Activated T-helper 2 cell treated with anti-CD3 and anti-CD28 coated beads, Interferon-gamma antibody, Interleukin-2, Interleukin-4, amounts not matched to agents 10 μg/mL and 5 μg/mL and 100 μg/mL, durations not matched to agents 14 hours and 24 hours and 36 hours (primary cell): Measurements from ENCODE around the gene GBGT1. TPM values are rescaled to one million over a fixed set of nuclear protein-coding genes. Genes with fewer than 3 reads are reported as not detected.
A peak's percentile ranks its signal among the peaks of the same experiment; 100 is the strongest.

Experiments used
- DNase-seq: peaks from one replicate; pipeline ENCODE4 v3.0.0; 2021; ENCODE audit warnings: low spot score
- H3K27ac Mint-ChIP-seq: one replicate; pipeline ENCODE4 v1.8.0; 2021; ENCODE audit warnings: mixed read lengths
- H3K27me3 Mint-ChIP-seq: one replicate; pipeline ENCODE4 v1.8.0; 2021; ENCODE audit warnings: low read depth, mixed read lengths
- H3K36me3 Mint-ChIP-seq: one replicate; pipeline ENCODE4 v1.8.0; 2021; ENCODE audit warnings: low read depth, mixed read lengths
- H3K4me1 Mint-ChIP-seq: one replicate; pipeline ENCODE4 v1.8.0; 2021; ENCODE audit warnings: low read depth, mixed read lengths
- H3K4me3 Mint-ChIP-seq: one replicate; pipeline ENCODE4 v1.8.0; 2021; ENCODE audit warnings: low read depth, mild to moderate bottlenecking, moderate library complexity, mixed read lengths
- H3K9me3 Mint-ChIP-seq: one replicate; pipeline ENCODE4 v1.8.0; 2021; ENCODE audit warnings: mixed read lengths
- intact Hi-C: fragments of 100-400 bp; cut with micrococcal nuclease; formaldehyde crosslinking; loops from one replicate; pipeline ENCODE4 v1.15.1; 2023
- total RNA-seq: library from RNA; stranded (reverse); gene quantifications from 2 replicates; pipeline ENCODE4 v1.2.3, GENCODE V29; 2022

The GBGT1 gene
- total RNA-seq, 1 donor from 2014 or later = 6.8 TPM

GRCh38 chr9:133204335-133204992 is 40.8 kb upstream of the GBGT1 start:
- intact Hi-C loops = no loop called here
- Mint-ChIP-seq H3K4me1 (no peaks in the 10 kb centered on the region), H3K27me3 (peaks cover 5% of the 10 kb centered on the region), H3K36me3 (no peaks in the 10 kb centered on the region), H3K9me3 (no peaks in the 10 kb centered on the region), H3K27ac (no peak overlapping the region), H3K4me3 (no peak overlapping the region)
- DNase-seq = no peak

- intact Hi-C loops = no loop called here
- Mint-ChIP-seq H3K27ac (no peak overlapping the region), H3K4me1 (no peaks in the 10 kb centered on the region), H3K4me3 (no peak overlapping the region), H3K9me3 (no peaks in the 10 kb centered on the region), H3K36me3 (no peaks in the 10 kb centered on the region), H3K27me3 (peaks cover 5% of the 10 kb centered on the region)
- DNase-seq = no peak
These were observed 39.9 kb upstream of the GBGT1 start for GRCh38 chr9:133203506-133204075.

- Mint-ChIP-seq H3K27ac (no peak overlapping the region), H3K4me3 (no peak overlapping the region), H3K27me3 (peaks cover 5% of the 10 kb centered on the region), H3K36me3 (no peaks in the 10 kb centered on the region), H3K9me3 (no peaks in the 10 kb centered on the region), H3K4me1 (no peaks in the 10 kb centered on the region)
- no peak for DNase-seq
- intact Hi-C loops = no loop called here
These were observed 39.2 kb upstream of the GBGT1 start for GRCh38 chr9:133202688-133203453.

- H3K4me1 Mint-ChIP-seq = no peaks in the 10 kb centered on the region
- H3K4me3 Mint-ChIP-seq = no peak overlapping the region
- H3K9me3 Mint-ChIP-seq = no peaks in the 10 kb centered on the region
- H3K27ac Mint-ChIP-seq = no peak overlapping the region
- H3K36me3 Mint-ChIP-seq = no peaks in the 10 kb centered on the region
- no peak for DNase-seq
- H3K27me3 Mint-ChIP-seq = peaks cover 5% of the 10 kb centered on the region
- intact Hi-C loops = no loop called here
These were observed 38.4 kb upstream of the GBGT1 start for GRCh38 chr9:133202145-133202513.

- no peak overlapping the region for H3K4me3 Mint-ChIP-seq
- no peaks in the 10 kb centered on the region for H3K9me3 Mint-ChIP-seq
- intact Hi-C loops = no loop called here
- no peaks in the 10 kb centered on the region for H3K4me1 Mint-ChIP-seq
- H3K36me3 Mint-ChIP-seq = no peaks in the 10 kb centered on the region
- peaks cover 5% of the 10 kb centered on the region for H3K27me3 Mint-ChIP-seq
- no peak overlapping the region for H3K27ac Mint-ChIP-seq
- DNase-seq = no peak
These were observed 37.9 kb upstream of the GBGT1 start for GRCh38 chr9:133201424-133202144.

GRCh38 chr9:133200631-133201030 is 36.9 kb upstream of the GBGT1 start:
- H3K4me1 Mint-ChIP-seq = no peaks in the 10 kb centered on the region
- intact Hi-C loops = no loop called here
- H3K27ac Mint-ChIP-seq = no peak overlapping the region
- no peaks in the 10 kb centered on the region for H3K9me3 Mint-ChIP-seq
- H3K36me3 Mint-ChIP-seq = no peaks in the 10 kb centered on the region
- DNase-seq = no peak
- no peak overlapping the region for H3K4me3 Mint-ChIP-seq
- H3K27me3 Mint-ChIP-seq = peaks cover 5% of the 10 kb centered on the region

- H3K9me3 Mint-ChIP-seq = no peaks in the 10 kb centered on the region
- DNase-seq = peak; percentile 16
- H3K4me3 Mint-ChIP-seq = peak overlapping the region; percentile 69
- H3K27me3 Mint-ChIP-seq = peaks cover 5% of the 10 kb centered on the region
- no peaks in the 10 kb centered on the region for H3K36me3 Mint-ChIP-seq
- H3K4me1 Mint-ChIP-seq = no peaks in the 10 kb centered on the region
- no peak overlapping the region for H3K27ac Mint-ChIP-seq
- intact Hi-C loops = no loop called here
These were observed 36.1 kb upstream of the GBGT1 start for GRCh38 chr9:133199648-133200321.

GRCh38 chr9:133195029-133195428 is 31.3 kb upstream of the GBGT1 start:
- DNase-seq = no peak
- H3K27ac Mint-ChIP-seq = no peak overlapping the region
- H3K4me1 Mint-ChIP-seq = no peaks in the 10 kb centered on the region
- no peaks in the 10 kb centered on the region for H3K36me3 Mint-ChIP-seq
- no peak overlapping the region for H3K4me3 Mint-ChIP-seq
- peaks cover 8% of the 10 kb centered on the region for H3K27me3 Mint-ChIP-seq
- intact Hi-C loops = no loop called here
- H3K9me3 Mint-ChIP-seq = no peaks in the 10 kb centered on the region

- DNase-seq = no peak
- H3K36me3 Mint-ChIP-seq = no peaks in the 10 kb centered on the region
- intact Hi-C loops = no loop called here
- H3K4me1 Mint-ChIP-seq = no peaks in the 10 kb centered on the region
- H3K27ac Mint-ChIP-seq = no peak overlapping the region
- H3K27me3 Mint-ChIP-seq = peaks cover 8% of the 10 kb centered on the region
- H3K9me3 Mint-ChIP-seq = no peaks in the 10 kb centered on the region
- no peak overlapping the region for H3K4me3 Mint-ChIP-seq
These were observed 30.9 kb upstream of the GBGT1 start for GRCh38 chr9:133194597-133194996.

- intact Hi-C loops = no loop called here
- Mint-ChIP-seq H3K4me1 (no peaks in the 10 kb centered on the region), H3K36me3 (no peaks in the 10 kb centered on the region), H3K27me3 (peaks cover 22% of the 10 kb centered on the region), H3K9me3 (no peaks in the 10 kb centered on the region), H3K27ac (no peak overlapping the region), H3K4me3 (no peak overlapping the region)
- no peak for DNase-seq
These were observed 28.3 kb upstream of the GBGT1 start for GRCh38 chr9:133191989-133192388.

GRCh38 chr9:133189826-133190225 is 26.1 kb upstream of the GBGT1 start:
- Mint-ChIP-seq H3K4me1 (peaks cover 10% of the 10 kb centered on the region), H3K27ac (no peak overlapping the region), H3K4me3 (no peak overlapping the region), H3K9me3 (no peaks in the 10 kb centered on the region), H3K36me3 (no peaks in the 10 kb centered on the region), H3K27me3 (peaks cover 30% of the 10 kb centered on the region)
- intact Hi-C loops = loop anchor here (10.0 kb wide), 1 partner anchor 145 kb away; the partner anchor contains the start of gene SURF6
- DNase-seq = no peak

GRCh38 chr9:133188843-133189180 is 25.1 kb upstream of the GBGT1 start:
- Mint-ChIP-seq H3K4me3 (no peak overlapping the region), H3K27ac (no peak overlapping the region), H3K27me3 (peaks cover 28% of the 10 kb centered on the region), H3K4me1 (peaks cover 17% of the 10 kb centered on the region), H3K9me3 (no peaks in the 10 kb centered on the region), H3K36me3 (no peaks in the 10 kb centered on the region)
- intact Hi-C loops = loop anchor here (10.0 kb wide), 1 partner anchor 146 kb away; the partner anchor contains the start of gene SURF6
- no peak for DNase-seq
